LNCAP (cell line): Measurements from ENCODE around the gene FAM234A.

Experiments used
- TF ChIP-seq, protein P1 (sequence below): fragments of 450-650 bp; IDR thresholded peaks from 2 replicates; pipeline ENCODE4 v1.5.1; 2017; ENCODE audit warnings: mild to moderate bottlenecking

Gene FAM234A

GRCh38 chr16:283033-283805 is 48.6 kb downstream of the FAM234A start, which contains the start of gene PDIA2:
TSS of gene PDIA2 (plus strand) at chr16:283164. CDS start at chr16:283170, 6 bp downstream.
- TF ChIP-seq, protein P1, sequence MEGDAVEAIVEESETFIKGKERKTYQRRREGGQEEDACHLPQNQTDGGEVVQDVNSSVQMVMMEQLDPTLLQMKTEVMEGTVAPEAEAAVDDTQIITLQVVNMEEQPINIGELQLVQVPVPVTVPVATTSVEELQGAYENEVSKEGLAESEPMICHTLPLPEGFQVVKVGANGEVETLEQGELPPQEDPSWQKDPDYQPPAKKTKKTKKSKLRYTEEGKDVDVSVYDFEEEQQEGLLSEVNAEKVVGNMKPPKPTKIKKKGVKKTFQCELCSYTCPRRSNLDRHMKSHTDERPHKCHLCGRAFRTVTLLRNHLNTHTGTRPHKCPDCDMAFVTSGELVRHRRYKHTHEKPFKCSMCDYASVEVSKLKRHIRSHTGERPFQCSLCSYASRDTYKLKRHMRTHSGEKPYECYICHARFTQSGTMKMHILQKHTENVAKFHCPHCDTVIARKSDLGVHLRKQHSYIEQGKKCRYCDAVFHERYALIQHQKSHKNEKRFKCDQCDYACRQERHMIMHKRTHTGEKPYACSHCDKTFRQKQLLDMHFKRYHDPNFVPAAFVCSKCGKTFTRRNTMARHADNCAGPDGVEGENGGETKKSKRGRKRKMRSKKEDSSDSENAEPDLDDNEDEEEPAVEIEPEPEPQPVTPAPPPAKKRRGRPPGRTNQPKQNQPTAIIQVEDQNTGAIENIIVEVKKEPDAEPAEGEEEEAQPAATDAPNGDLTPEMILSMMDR = no peak

- TF ChIP-seq, protein P1 = no peak
These were observed 49.8 kb downstream of the FAM234A start for GRCh38 chr16:284204-285120.

GRCh38 chr16:285146-286055 is 50.8 kb downstream of the FAM234A start:
- TF ChIP-seq, protein P1 = no peak

DNA sequence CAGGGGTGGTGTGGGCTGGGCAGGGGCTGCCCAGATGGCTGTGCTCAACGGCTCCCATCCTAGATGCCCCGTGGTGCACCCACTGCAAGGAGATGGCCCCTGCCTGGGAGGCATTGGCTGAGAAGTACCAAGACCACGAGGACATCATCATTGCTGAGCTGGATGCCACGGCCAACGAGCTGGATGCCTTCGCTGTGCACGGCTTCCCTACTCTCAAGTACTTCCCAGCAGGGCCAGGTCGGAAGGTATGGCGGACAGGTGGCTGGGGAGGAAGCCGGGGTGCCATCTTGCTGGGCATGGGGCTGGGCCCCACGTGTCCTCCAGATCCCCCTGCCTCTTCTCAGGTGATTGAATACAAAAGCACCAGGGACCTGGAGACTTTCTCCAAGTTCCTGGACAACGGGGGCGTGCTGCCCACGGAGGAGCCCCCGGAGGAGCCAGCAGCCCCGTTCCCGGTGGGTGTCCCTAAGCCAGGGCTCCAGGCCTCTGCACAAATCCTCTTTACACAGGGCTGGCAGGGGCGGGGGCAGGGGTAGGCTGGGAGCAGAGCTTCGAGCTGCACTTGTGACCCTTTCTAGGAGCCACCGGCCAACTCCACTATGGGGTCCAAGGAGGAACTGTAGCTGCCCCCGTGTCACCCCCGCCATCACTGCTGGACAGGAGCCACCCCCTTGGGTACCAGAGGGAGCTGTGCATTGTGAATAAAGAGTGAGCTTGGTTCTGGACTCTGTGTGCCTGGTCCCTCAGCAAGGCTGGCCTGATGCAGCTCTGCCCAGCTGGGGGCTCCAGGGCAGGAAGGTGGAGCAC is 52.1 kb downstream of the FAM234A start:
- TF ChIP-seq, protein P1 = no peak

DNA sequence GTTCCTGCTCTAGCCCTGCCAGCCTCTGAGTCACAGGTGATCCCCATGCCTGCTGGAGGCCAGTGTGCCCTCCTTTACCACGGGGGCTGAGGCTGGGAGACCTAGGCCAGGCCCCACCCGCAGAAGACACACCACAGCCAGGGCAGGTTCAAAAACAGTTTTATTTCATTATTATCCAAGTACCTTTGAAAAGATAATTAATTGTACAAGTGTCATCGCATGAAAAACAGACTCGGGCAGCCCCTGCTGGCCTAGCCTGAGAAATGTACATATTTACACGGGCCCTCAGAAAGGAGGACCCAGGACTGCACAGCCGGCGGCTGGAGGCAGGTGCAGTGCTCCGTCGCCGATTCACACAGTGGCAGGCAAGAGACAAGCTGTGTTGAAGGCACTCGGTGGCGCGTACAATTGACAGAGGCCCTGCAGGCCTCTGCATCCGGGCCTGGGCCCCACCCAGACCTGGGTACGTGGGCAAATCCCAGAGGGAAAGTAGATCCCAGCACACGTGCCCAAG is 52.7 kb downstream of the FAM234A start:
- TF ChIP-seq, protein P1 = no peak

- TF ChIP-seq, protein P1 = no peak
These were observed 53.6 kb downstream of the FAM234A start for GRCh38 chr16:287981-288920.
